Peyer's patch (tissue), 4 donors: ENCODE results near the gene KCNC2. TPM values are rescaled to one million over a fixed set of nuclear protein-coding genes. Genes with fewer than 3 reads are reported as not detected.

Source experiments
- DNase-seq, 3 donors: peaks; one replicate each; pipeline ENCODE4 v3.0.0-alpha.2; 2017 to 2019
- H3K27ac ChIP-seq, 4 donors: fragments of 200-600 bp; sonication (generic); one replicate each; pipeline ENCODE4 v1.5.1; 2016 to 2019
- H3K27me3 ChIP-seq, 2 donors: fragments of 200-600 bp; sonication (generic); one replicate each; pipeline ENCODE4 v1.5.1; 2019
- H3K36me3 ChIP-seq, 3 donors: fragments of 200-600 bp; sonication (generic); one replicate each; pipeline ENCODE4 v1.5.1; 2016 to 2019
- H3K4me1 ChIP-seq, 4 donors: fragments of 200-600 bp; sonication (generic); one replicate each; pipeline ENCODE4 v1.5.1; 2016 to 2019
- H3K4me3 ChIP-seq, 4 donors: fragments of 200-600 bp; sonication (generic); 1 replicate in 3 of 4; 2 replicates in 1 of 4; pipeline ENCODE4 v1.5.1; 2016 to 2019; ENCODE audit warnings: mild to moderate bottlenecking in 1 of 4
- H3K9me3 ChIP-seq, 4 donors: fragments of 200-600 bp; sonication (generic); one replicate each; pipeline ENCODE4 v1.5.1; 2016 to 2019; ENCODE audit warnings: mild to moderate bottlenecking in 1 of 4
- POLR2A ChIP-seq, 2 donors: fragments of 450-650 bp; IDR thresholded peaks; one replicate each; pipeline ENCODE4 v1.5.1; 2017; ENCODE audit warnings: antibody characterized with exemption in 2 of 2, mild to moderate bottlenecking in 2 of 2, moderate library complexity in 2 of 2
- total RNA-seq, 4 donors: library from RNA; depleted of rRNA; stranded (reverse); fragments of >200 nt; gene quantifications; one replicate each; pipeline ENCODE4 v1.1.0, GENCODE V29; 2016
- TF ChIP-seq, protein P1 (sequence below), 6 experiments: fragments of 450-650 bp in 4 of 6; fragments of 200-600 bp in 2 of 6; sonication (generic) in 1 of 6; IDR thresholded peaks; one replicate each; pipeline ENCODE4 v1.5.1; 2017 to 2019; ENCODE audit warnings: antibody characterized with exemption in 6 of 6, mild to moderate bottlenecking in 3 of 6, moderate library complexity in 1 of 6

Gene KCNC2
- total RNA-seq, 4 donors from 2014 or later = not detected

DNA sequence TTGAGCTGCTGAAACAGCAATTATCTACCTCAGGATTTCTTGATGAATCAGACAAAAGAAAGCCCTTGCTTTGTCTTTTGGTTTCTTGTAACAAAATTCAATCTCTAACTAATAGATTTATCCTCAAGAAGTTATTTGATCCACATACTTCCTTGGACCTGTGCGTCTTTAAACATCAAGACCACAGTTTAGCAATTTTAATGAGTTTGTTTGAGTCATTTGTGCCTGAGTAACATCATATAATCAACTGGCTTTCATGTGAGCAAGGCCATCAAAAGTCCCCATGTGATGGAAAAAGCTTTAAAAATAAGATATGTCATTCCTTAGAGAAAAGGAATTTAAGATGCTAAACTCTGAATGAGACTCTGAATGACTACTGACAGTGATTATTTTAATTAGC is 52.3 kb downstream of the KCNC2 start:
- Histone ChIP-seq H3K4me1 (no peaks in the 10 kb centered on the region), H3K9me3 (no peaks in the 10 kb centered on the region), H3K4me3 (no peak overlapping the region), H3K27ac (no peak overlapping the region), H3K27me3 (no peaks in the 10 kb centered on the region), H3K36me3 (no peaks in the 10 kb centered on the region)
- TF ChIP-seq, protein P1, sequence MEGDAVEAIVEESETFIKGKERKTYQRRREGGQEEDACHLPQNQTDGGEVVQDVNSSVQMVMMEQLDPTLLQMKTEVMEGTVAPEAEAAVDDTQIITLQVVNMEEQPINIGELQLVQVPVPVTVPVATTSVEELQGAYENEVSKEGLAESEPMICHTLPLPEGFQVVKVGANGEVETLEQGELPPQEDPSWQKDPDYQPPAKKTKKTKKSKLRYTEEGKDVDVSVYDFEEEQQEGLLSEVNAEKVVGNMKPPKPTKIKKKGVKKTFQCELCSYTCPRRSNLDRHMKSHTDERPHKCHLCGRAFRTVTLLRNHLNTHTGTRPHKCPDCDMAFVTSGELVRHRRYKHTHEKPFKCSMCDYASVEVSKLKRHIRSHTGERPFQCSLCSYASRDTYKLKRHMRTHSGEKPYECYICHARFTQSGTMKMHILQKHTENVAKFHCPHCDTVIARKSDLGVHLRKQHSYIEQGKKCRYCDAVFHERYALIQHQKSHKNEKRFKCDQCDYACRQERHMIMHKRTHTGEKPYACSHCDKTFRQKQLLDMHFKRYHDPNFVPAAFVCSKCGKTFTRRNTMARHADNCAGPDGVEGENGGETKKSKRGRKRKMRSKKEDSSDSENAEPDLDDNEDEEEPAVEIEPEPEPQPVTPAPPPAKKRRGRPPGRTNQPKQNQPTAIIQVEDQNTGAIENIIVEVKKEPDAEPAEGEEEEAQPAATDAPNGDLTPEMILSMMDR (IDR thresholded peaks at IDR 0.05) = no peak
- no peak for TF ChIP-seq POLR2A (IDR thresholded peaks at IDR 0.05)
- no peak for DNase-seq

DNA sequence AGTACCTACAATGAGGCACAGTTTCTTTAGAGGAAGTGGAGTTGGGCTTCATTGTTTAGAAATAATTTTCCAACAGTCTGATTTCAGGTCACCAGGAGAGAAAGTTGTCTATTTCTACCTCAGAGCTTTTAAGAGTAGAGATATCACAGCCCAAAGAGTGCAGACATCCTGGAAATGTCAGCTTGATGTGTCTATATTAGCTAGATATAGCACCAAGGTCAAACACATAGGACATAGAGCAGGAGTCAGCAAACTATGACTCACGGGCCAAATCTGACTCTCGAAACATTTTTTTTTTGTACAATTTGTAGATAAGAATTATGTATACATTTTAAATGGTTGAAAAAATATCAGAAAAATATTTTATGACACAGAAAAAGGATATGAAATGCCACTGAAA is 53.7 kb downstream of the KCNC2 start:
- Histone ChIP-seq H3K4me3 (no peak overlapping the region), H3K36me3 (no peaks in the 10 kb centered on the region), H3K27ac (no peak overlapping the region), H3K4me1 (no peaks in the 10 kb centered on the region), H3K27me3 (no peaks in the 10 kb centered on the region), H3K9me3 (no peaks in the 10 kb centered on the region)
- DNase-seq = no peak
- no peak for TF ChIP-seq POLR2A (IDR thresholded peaks at IDR 0.05)
- TF ChIP-seq, protein P1 (IDR thresholded peaks at IDR 0.05) = no peak

DNA sequence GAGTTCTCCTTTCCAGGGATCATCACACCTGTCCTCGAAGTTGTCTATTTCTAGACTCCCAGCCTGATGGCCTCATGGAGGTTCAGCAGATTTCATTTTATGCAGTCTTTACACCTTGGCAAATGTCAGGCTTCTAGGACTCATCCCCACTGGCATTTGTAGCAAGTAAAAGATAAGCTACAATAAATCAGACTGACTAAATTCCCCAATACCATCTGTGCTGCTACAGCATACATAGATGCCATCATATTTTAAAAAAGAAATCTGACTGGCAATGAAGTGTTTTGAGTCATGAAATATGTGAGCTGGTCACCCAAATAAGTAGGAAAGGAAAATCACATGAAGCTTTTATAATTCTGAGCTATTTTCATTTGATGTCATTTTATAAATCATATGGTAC is 55.3 kb downstream of the KCNC2 start:
- Histone ChIP-seq H3K27me3 (no peaks in the 10 kb centered on the region), H3K4me3 (no peak overlapping the region), H3K27ac (no peak overlapping the region), H3K36me3 (no peaks in the 10 kb centered on the region), H3K9me3 (no peaks in the 10 kb centered on the region), H3K4me1 (no peaks in the 10 kb centered on the region)
- DNase-seq = no peak
- TF ChIP-seq, protein P1 (IDR thresholded peaks at IDR 0.05) = no peak
- TF ChIP-seq POLR2A (IDR thresholded peaks at IDR 0.05) = no peak

DNA sequence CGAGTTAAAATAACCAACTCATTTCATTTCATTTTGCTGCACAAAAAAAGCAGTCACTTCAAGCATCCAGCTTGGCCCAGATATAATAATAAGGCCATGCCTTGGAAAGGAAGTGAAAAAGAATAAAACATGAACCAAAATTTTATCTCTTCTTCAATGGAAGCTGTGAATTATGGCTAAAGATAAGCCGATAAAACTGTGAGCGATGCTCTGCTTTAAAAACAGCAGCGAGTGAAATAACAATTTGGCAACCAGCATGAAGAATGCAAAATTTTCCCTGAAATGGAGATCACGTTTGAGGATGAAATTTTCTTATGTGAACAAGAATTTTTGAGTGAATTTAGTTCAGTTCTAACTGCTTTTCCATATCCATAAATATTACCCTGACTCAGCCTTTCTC is 70.4 kb downstream of the KCNC2 start:
- H3K36me3 ChIP-seq = no peaks in the 10 kb centered on the region
- no peak overlapping the region for H3K4me3 ChIP-seq
- TF ChIP-seq, protein P1 (IDR thresholded peaks at IDR 0.05) = no peak
- TF ChIP-seq POLR2A (IDR thresholded peaks at IDR 0.05) = no peak
- H3K27ac ChIP-seq = no peak overlapping the region
- no peak for DNase-seq
- H3K27me3 ChIP-seq = no peaks in the 10 kb centered on the region
- H3K9me3 ChIP-seq = no peaks in the 10 kb centered on the region
- no peaks in the 10 kb centered on the region for H3K4me1 ChIP-seq

DNA sequence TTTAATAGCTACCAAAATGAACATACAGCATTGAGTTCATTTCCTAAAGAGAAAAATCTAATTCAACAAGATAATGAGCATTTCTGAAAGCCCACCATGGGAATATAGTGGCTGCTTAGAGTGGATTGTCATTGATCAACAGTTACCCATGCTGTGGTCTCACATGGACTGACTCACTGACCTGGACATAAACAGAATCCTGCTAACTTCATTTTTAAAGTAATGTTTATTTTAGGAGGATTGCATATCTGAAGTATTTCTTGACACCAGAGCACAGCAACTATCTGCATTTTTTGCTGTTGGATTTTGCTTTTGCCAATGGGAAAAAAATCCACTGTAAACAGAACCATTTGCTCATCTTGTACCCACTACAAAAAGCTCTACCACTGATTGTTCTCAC is 71.7 kb downstream of the KCNC2 start:
- Histone ChIP-seq H3K9me3 (no peaks in the 10 kb centered on the region), H3K36me3 (no peaks in the 10 kb centered on the region), H3K27me3 (no peaks in the 10 kb centered on the region), H3K4me3 (no peak overlapping the region), H3K4me1 (no peaks in the 10 kb centered on the region), H3K27ac (no peak overlapping the region)
- TF ChIP-seq POLR2A (IDR thresholded peaks at IDR 0.05) = no peak
- DNase-seq = no peak

DNA sequence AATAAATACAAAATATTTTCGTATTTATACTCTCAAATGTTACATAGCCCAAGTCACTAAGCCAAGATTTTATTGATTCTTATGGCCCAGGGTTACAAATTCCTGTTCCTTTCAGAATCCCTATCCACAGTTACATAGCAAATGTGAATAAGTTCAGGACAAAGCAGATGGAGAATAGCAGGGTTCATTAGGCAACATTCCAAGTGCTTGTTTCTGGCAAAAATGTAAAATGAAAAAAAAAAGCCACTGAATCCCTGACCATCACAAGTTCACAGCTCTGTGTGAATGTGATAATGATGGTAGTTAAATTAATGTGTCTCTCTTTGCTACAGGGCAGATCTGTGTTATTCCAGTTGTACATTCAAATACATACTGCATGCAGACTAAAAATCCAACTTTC is 74.6 kb downstream of the KCNC2 start:
- no peaks in the 10 kb centered on the region for H3K9me3 ChIP-seq
- H3K4me3 ChIP-seq = no peak overlapping the region
- no peak for DNase-seq
- no peak overlapping the region for H3K27ac ChIP-seq
- no peaks in the 10 kb centered on the region for H3K36me3 ChIP-seq
- no peak for TF ChIP-seq POLR2A (IDR thresholded peaks at IDR 0.05)
- H3K4me1 ChIP-seq = no peaks in the 10 kb centered on the region
- H3K27me3 ChIP-seq = no peaks in the 10 kb centered on the region

DNA sequence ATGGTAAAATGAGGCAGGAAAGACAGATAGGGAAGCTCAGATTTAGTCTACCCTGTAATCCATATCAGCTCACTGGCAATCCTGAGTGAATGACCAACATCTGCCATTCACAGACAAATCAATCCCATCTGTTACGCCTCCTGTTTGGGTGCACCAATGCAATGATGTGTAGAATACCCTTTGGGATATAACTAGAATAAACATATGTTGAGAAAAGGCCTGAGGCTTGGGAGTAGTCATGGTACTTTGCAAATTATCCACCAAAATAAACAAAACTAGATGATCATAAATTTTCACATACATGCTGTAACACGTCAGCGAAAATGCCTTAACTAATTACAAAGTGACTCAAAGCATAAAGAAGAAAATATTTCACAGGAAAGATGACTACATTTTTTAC is 78.8 kb downstream of the KCNC2 start:
- Histone ChIP-seq H3K4me1 (no peaks in the 10 kb centered on the region), H3K36me3 (no peaks in the 10 kb centered on the region), H3K4me3 (no peak overlapping the region), H3K27me3 (no peaks in the 10 kb centered on the region), H3K27ac (no peak overlapping the region), H3K9me3 (no peaks in the 10 kb centered on the region)
- TF ChIP-seq, protein P1 (IDR thresholded peaks at IDR 0.05) = no peak
- no peak for TF ChIP-seq POLR2A (IDR thresholded peaks at IDR 0.05)
- no peak for DNase-seq
